ENCODE measurements around the gene CHI3L2. TPM values are rescaled to one million over a fixed set of nuclear protein-coding genes. Genes with fewer than 3 reads are reported as not detected.

Gene CHI3L2
- total RNA-seq, 4 donors from 2014 or later = 0.82 to 2.7 TPM; not detected in 2

DNA sequence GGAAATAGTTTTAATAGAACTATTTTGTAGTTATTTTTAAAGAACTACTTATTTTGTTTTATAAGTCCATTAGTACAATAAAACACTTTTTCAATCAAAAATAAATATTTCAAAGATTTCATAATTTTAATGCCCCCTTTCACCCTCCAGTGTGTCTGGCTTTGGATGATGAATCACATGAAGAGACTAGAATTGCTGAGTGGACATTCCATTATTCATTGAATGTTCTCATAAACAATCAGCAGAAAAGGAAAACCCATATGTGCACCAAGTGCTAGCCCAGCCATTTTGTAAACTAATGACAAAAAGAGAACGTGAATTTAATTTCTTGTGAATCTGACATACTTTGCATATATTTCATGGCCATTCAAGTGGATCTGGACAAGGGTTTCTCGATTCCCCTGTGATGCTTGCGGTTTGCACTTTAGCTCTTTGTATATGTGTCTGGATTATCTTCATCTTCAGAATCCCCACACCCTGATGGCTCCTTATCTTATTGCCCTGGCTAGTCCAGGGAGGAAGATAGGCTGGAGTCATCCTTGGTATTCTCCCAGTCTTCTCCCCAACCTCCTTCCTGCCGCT lies 42.4 kb downstream of the CHI3L2 start:
- in situ Hi-C loops (cut with MboI; ENCODE audit: low pct_ligation_motif_present in 1 of 4, low pct_unique_long_range_greater_than_20kb in 1 of 4, low sequenced_read_pairs in 3 of 4) (no loop called here), intact Hi-C loops (cut with DNase I; ENCODE audit: low total_unique reads) (no loop called here)
- TF ChIP-seq POLR2A (IDR thresholded peaks at IDR 0.05) (no peak), POLR2AphosphoS5 (IDR thresholded peaks at IDR 0.05) (no peak), EP300 (IDR thresholded peaks at IDR 0.05; ENCODE audit: low read depth) (no peak)
- TF ChIP-seq, protein P1, sequence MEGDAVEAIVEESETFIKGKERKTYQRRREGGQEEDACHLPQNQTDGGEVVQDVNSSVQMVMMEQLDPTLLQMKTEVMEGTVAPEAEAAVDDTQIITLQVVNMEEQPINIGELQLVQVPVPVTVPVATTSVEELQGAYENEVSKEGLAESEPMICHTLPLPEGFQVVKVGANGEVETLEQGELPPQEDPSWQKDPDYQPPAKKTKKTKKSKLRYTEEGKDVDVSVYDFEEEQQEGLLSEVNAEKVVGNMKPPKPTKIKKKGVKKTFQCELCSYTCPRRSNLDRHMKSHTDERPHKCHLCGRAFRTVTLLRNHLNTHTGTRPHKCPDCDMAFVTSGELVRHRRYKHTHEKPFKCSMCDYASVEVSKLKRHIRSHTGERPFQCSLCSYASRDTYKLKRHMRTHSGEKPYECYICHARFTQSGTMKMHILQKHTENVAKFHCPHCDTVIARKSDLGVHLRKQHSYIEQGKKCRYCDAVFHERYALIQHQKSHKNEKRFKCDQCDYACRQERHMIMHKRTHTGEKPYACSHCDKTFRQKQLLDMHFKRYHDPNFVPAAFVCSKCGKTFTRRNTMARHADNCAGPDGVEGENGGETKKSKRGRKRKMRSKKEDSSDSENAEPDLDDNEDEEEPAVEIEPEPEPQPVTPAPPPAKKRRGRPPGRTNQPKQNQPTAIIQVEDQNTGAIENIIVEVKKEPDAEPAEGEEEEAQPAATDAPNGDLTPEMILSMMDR (IDR thresholded peaks at IDR 0.05) = no peak
- no peak for DNase-seq
- WGBS, 2 donors (ENCODE audit: low coverage in 1 of 2) = 73 to 86% methylated on average over 3 to 4 of the region's 4 CpGs
- H3K27me3 ChIP-seq = peaks cover 43% of the 10 kb centered on the region
- H3K27ac ChIP-seq = no peak overlapping the region
- peaks cover 0 to 5% (median 0%) of the 10 kb centered on the region in 4 donors for H3K4me1 ChIP-seq
- H3K36me3 ChIP-seq = no peaks in the 10 kb centered on the region
- H3K4me3 ChIP-seq = no peak overlapping the region
- H3K9me3 ChIP-seq = no peaks in the 10 kb centered on the region

DNA sequence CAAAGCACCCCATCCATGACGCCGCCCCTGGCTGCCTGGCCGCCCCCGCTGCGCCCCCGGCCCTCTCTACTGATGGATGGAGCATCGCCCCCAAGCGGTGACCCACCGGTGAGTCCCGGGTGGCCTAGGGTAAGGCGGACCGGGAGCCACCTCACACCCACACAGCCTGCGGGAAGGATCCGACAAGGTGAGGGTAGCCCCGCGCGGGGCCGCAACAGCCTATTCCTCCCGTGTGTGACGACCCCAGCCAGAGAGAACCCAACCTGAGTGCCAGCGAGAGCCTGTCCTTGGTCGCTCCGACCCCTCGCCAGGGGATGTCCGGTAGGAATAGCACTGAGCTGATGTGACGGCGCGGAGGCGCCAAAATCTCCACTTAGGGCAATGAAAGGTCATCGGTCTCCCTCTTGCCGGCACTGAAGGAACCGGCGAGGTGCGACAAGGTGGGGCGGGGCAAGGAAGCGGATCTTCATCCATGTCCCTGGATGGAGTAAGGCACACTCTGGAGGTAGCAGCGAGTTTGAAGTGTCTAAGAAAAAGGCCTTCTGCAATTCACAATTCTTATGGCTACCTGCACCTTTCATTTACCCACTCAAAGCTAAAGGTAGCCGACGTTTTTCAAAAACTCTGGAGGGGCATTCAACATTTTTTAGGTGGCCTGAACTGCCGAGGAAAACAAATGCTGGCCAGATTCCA lies 43.4 kb downstream of the CHI3L2 start:
- intact Hi-C loops (cut with DNase I; ENCODE audit: low total_unique reads) = no loop called here
- no peak for DNase-seq
- in situ Hi-C loops (cut with MboI; ENCODE audit: low pct_ligation_motif_present in 1 of 4, low pct_unique_long_range_greater_than_20kb in 1 of 4, low sequenced_read_pairs in 3 of 4) = no loop called here
- Histone ChIP-seq H3K27ac (no peak overlapping the region), H3K9me3 (no peaks in the 10 kb centered on the region), H3K27me3 (peaks cover 43% of the 10 kb centered on the region), H3K4me3 (no peak overlapping the region), H3K4me1 (peaks cover 0 to 5% (median 0%) of the 10 kb centered on the region in 4 donors), H3K36me3 (no peaks in the 10 kb centered on the region)
- TF ChIP-seq POLR2A (IDR thresholded peaks at IDR 0.05) (no peak), POLR2AphosphoS5 (IDR thresholded peaks at IDR 0.05) (no peak), EP300 (IDR thresholded peaks at IDR 0.05; ENCODE audit: low read depth) (no peak)
- TF ChIP-seq, protein P1 (IDR thresholded peaks at IDR 0.05) = no peak
- WGBS, 2 donors (ENCODE audit: low coverage in 1 of 2) = 30% methylated on average over 37 of the region's 40 CpGs; no CpG with 5 or more reads in 1 of the 2 donors

DNA sequence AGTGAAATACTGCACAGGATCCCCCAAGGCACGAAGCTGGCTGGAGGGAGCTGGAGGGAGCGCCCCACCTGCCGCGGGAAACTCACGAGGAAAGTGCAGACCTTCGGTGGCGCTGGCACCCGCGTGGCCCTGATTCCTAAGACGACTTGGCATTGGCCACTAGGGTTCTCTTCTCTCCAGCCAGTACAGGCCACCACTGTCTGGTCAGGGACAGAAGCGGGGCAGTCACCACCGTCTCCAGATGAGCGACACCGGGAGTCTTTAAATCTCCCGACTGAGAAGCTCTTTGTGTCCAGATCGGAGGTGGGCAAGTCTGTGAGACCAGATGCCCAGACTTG lies 43.9 kb downstream of the CHI3L2 start:
- peaks cover 43% of the 10 kb centered on the region for H3K27me3 ChIP-seq
- peaks cover 0 to 5% (median 0%) of the 10 kb centered on the region in 4 donors for H3K4me1 ChIP-seq
- H3K27ac ChIP-seq = no peak overlapping the region
- 52% methylated on average over 16 of the region's 16 CpGs; no CpG with 5 or more reads in 1 of the 2 donors for WGBS, 2 donors (ENCODE audit: low coverage in 1 of 2)
- in situ Hi-C loops (cut with MboI; ENCODE audit: low pct_ligation_motif_present in 1 of 4, low pct_unique_long_range_greater_than_20kb in 1 of 4, low sequenced_read_pairs in 3 of 4) = no loop called here
- intact Hi-C loops (cut with DNase I; ENCODE audit: low total_unique reads) = no loop called here
- H3K36me3 ChIP-seq = no peaks in the 10 kb centered on the region
- TF ChIP-seq POLR2A (IDR thresholded peaks at IDR 0.05) (no peak), POLR2AphosphoS5 (IDR thresholded peaks at IDR 0.05) (no peak), EP300 (IDR thresholded peaks at IDR 0.05; ENCODE audit: low read depth) (no peak)
- TF ChIP-seq, protein P1 (IDR thresholded peaks at IDR 0.05) = no peak
- DNase-seq = no peak
- no peak overlapping the region for H3K4me3 ChIP-seq
- H3K9me3 ChIP-seq = no peaks in the 10 kb centered on the region

DNA sequence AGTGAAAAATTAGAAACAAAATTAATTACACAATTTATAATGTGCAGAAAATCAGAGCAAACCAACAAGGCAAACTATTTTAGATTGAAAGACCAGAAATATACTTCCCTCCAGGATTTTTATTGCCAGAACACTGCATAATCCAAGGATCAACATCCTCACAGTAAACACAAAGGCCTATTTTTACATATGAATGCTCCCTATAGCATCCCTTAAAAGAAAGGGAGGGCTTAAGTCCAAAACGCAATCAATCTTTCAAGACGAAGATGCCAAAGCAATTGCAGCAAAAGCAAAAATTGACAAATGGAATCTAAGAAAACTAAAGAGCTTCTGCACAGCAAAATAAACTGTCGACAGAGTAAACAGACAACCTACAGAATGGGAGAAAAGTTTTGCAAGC lies 44.6 kb downstream of the CHI3L2 start:
- no peak overlapping the region for H3K4me3 ChIP-seq
- H3K27me3 ChIP-seq = peaks cover 43% of the 10 kb centered on the region
- H3K4me1 ChIP-seq = peaks cover 0 to 5% (median 0%) of the 10 kb centered on the region in 4 donors
- H3K36me3 ChIP-seq = no peaks in the 10 kb centered on the region
- no peaks in the 10 kb centered on the region for H3K9me3 ChIP-seq
- 73 to 74% methylated on average over 3 of the region's 3 CpGs for WGBS, 2 donors (ENCODE audit: low coverage in 1 of 2)
- no peak overlapping the region for H3K27ac ChIP-seq
- in situ Hi-C loops (cut with MboI; ENCODE audit: low pct_ligation_motif_present in 1 of 4, low pct_unique_long_range_greater_than_20kb in 1 of 4, low sequenced_read_pairs in 3 of 4) (no loop called here), intact Hi-C loops (cut with DNase I; ENCODE audit: low total_unique reads) (no loop called here)
- DNase-seq = no peak
- TF ChIP-seq POLR2A (IDR thresholded peaks at IDR 0.05) = no peak
- TF ChIP-seq POLR2AphosphoS5 (IDR thresholded peaks at IDR 0.05) = no peak
- TF ChIP-seq, protein P1 (IDR thresholded peaks at IDR 0.05) = no peak
- TF ChIP-seq EP300 (IDR thresholded peaks at IDR 0.05; ENCODE audit: low read depth) = no peak
